Endothelial cell of umbilical vein (primary cell): ENCODE data around the gene SLITRK2. TPM values are rescaled to one million over a fixed set of nuclear protein-coding genes. Genes with fewer than 3 reads are reported as not detected.

Experiments
- BruUV-seq: library from RNA; stranded (reverse); fragments of 400-500 nt; replicated peaks from 2 replicates; lab custom pipeline; 2021; lab: Mats Ljungman, UMichigan
- CTCF ChIA-PET: fragments of 300-600, 350-600 bp; sonication (Branson Sonifier 250); formaldehyde crosslinking; loops from one replicate; lab custom pipeline; 2021; ENCODE audit warnings: antibody characterized with exemption, inconsistent platforms; lab: Charles Lee
- POLR2A ChIA-PET: fragments of 300-600, 350-600 bp; sonication (Branson Sonifier 250); formaldehyde crosslinking; loops from one replicate; lab custom pipeline; 2021; ENCODE audit warnings: antibody characterized with exemption, inconsistent platforms; lab: Charles Lee
- DNase-seq: peaks from one replicate; pipeline ENCODE4 v3.0.0-alpha.2; 2011; ENCODE audit warnings: low read depth, low spot score
- FAIRE-seq: peaks from 2 replicates; lab custom pipeline; 2011; peaks lifted over from hg19 to GRCh38; lab: Jason Lieb, UNC
- H2AFZ ChIP-seq: 2 replicates; pipeline ENCODE4 v1.6.0; 2012; ENCODE audit warnings: low read depth, low read length, control low read depth, inconsistent platforms
- H3K27ac ChIP-seq: 2 replicates; pipeline ENCODE4 v1.5.1; 2011; ENCODE audit warnings: low read depth, mild to moderate bottlenecking, control low read depth, low read length, moderate library complexity; ENCODE audit not compliant: insufficient read depth
- H3K27me3 ChIP-seq, 2 experiments: 2 replicates each; pipeline versions ENCODE4 v1.6.0 to v1.6.1; 2011; ENCODE audit warnings: low read length in 2 of 2, mixed read lengths in 1 of 2; ENCODE audit not compliant: control insufficient read depth in 2 of 2, insufficient read depth in 2 of 2
- H3K36me3 ChIP-seq, 2 experiments: 2 replicates in 1 of 2; 3 replicates in 1 of 2; pipeline ENCODE4 v1.5.1; 2011; ENCODE audit warnings: low read length in 2 of 2, mild to moderate bottlenecking in 1 of 2, moderate library complexity in 1 of 2; ENCODE audit not compliant: control insufficient read depth in 2 of 2, insufficient read depth in 2 of 2; ENCODE audit errors: extremely low read depth in 1 of 2
- H3K4me1 ChIP-seq: 3 replicates; pipeline ENCODE4 v1.5.1; 2011; ENCODE audit warnings: mild to moderate bottlenecking, low read length; ENCODE audit not compliant: control insufficient read depth, insufficient read depth; ENCODE audit errors: extremely low read depth
- H3K4me2 ChIP-seq: 2 replicates; pipeline ENCODE4 v1.6.1; 2011; ENCODE audit warnings: low read length, control low read depth, mixed read lengths; ENCODE audit not compliant: insufficient read depth
- H3K4me3 ChIP-seq, 3 experiments: fragments of 200-600 bp in 1 of 3; sonication (generic), shearing (Covaris generic) in 1 of 3; replicated peaks in 1 of 3; 2 replicates each; pipeline ENCODE4 v1.5.1; 2011 to 2016; ENCODE audit warnings: control low read depth in 3 of 3, low read length in 3 of 3, mild to moderate bottlenecking in 2 of 3, inconsistent platforms in 1 of 3, low read depth in 1 of 3, moderate library complexity in 1 of 3; ENCODE audit not compliant: insufficient read depth in 1 of 3
- H3K79me2 ChIP-seq: 2 replicates; pipeline ENCODE4 v1.6.0; 2012; ENCODE audit warnings: low read length, inconsistent platforms; ENCODE audit not compliant: control insufficient read depth, insufficient read depth
- H3K9ac ChIP-seq: replicated peaks from 2 replicates; pipeline ENCODE3; 2011; ENCODE audit warnings: low read length, control low read depth; ENCODE audit not compliant: insufficient read depth; ENCODE audit errors: extremely low read depth
- H3K9me1 ChIP-seq: replicated peaks from 3 replicates; pipeline ENCODE4 v1.6.0; 2011; ENCODE audit warnings: mild to moderate bottlenecking, low read length; ENCODE audit not compliant: control insufficient read depth, insufficient read depth; ENCODE audit errors: extremely low read depth
- H3K9me3 ChIP-seq: replicated peaks from 2 replicates; pipeline ENCODE4 v1.5.1; 2012; ENCODE audit warnings: low read length, inconsistent platforms; ENCODE audit not compliant: control insufficient read depth, insufficient read depth
- H4K20me1 ChIP-seq: replicated peaks from 2 replicates; pipeline ENCODE3; 2011; ENCODE audit warnings: mild to moderate bottlenecking, low read length; ENCODE audit not compliant: control insufficient read depth, insufficient read depth; ENCODE audit errors: extremely low read depth
- CTCF ChIP-seq, 2 donors: IDR thresholded peaks; 1 replicate in 1 of 2; 2 replicates in 1 of 2; pipeline ENCODE4 v1.5.1; 2011; ENCODE audit warnings: low read length in 2 of 2, mild to moderate bottlenecking in 2 of 2, moderate library complexity in 2 of 2, control low read depth in 1 of 2, inconsistent platforms in 1 of 2, low read depth in 1 of 2; ENCODE audit not compliant: insufficient read depth in 1 of 2; ENCODE audit errors: extremely low read depth in 1 of 2
- EZH2 ChIP-seq: IDR thresholded peaks from 2 replicates; pipeline ENCODE4 v1.6.1; 2012; ENCODE audit warnings: borderline replicate concordance, low read depth, mild to moderate bottlenecking, moderate library complexity, low read length, inconsistent platforms; ENCODE audit not compliant: severe bottlenecking
- JUN ChIP-seq: IDR thresholded peaks from 2 replicates; pipeline ENCODE4 v1.6.1; 2011; ENCODE audit warnings: borderline replicate concordance, low read depth; ENCODE audit not compliant: insufficient read length, insufficient read depth
- MAX ChIP-seq: IDR thresholded peaks from 2 replicates; pipeline ENCODE4 v1.6.1; 2011; ENCODE audit not compliant: insufficient read depth, insufficient read length
- MYC ChIP-seq: IDR thresholded peaks from one replicate; pipeline ENCODE4 v1.6.1; 2011; ENCODE audit warnings: mild to moderate bottlenecking, low read depth, low read length
- POLR2A ChIP-seq: IDR thresholded peaks from 2 replicates; pipeline ENCODE4 v1.6.1; 2012; ENCODE audit warnings: low read depth, mild to moderate bottlenecking, control low read depth, low read length
- POLR2AphosphoS5 ChIP-seq: IDR thresholded peaks from 2 replicates; pipeline ENCODE4 v1.6.1; 2012; ENCODE audit warnings: low read depth, mild to moderate bottlenecking, control low read depth, low read length, moderate library complexity; ENCODE audit not compliant: insufficient read depth
- dilution Hi-C: fragments of 300-500 bp; cut with MboI; formaldehyde crosslinking; loops from one replicate; pipeline ENCODE4 v1.15.0; 2019; ENCODE audit warnings: low sequenced_read_pairs; ENCODE audit not compliant: extremely low pct_ligation_motif_present
- intact Hi-C: fragments of 100-400 bp; cut with micrococcal nuclease; formaldehyde crosslinking; loops from one replicate; pipeline ENCODE4 v1.10.0; 2022
- polyA plus RNA-seq, 4 experiments: library from polyadenylated mRNA; depleted of rRNA in 3 of 4; stranded (reverse) in 3 of 4; unstranded in 1 of 4; fragments of >200 nt; gene quantifications; 2 replicates each; pipeline versions ENCODE4 v1.2.1 to v1.2.3, GENCODE V29; 2011 to 2012; ENCODE audit warnings: missing spikeins in 1 of 4
- total RNA-seq: library from RNA; stranded (reverse); gene quantifications from 2 replicates; pipeline ENCODE4 v1.2.3, GENCODE V29; 2021

The SLITRK2 gene
- total and polyA plus RNA-seq, 2 donors (not counting 3 experiments of a cell fraction or from before 2014, with no cell fraction given), result not detected

- Histone ChIP-seq H3K79me2 (no peaks in the 10 kb centered on the region), H3K9me1 (no peaks in the 10 kb centered on the region), H3K9ac (no peak overlapping the region), H3K27ac (no peak overlapping the region), H3K9me3 (no peaks in the 10 kb centered on the region), H3K36me3 (no peaks in the 10 kb centered on the region), H2AFZ (no peak overlapping the region), H3K4me2 (no peak overlapping the region), H3K4me1 (no peaks in the 10 kb centered on the region), H4K20me1 (no peaks in the 10 kb centered on the region), H3K27me3 (no peaks in the 10 kb centered on the region), H3K4me3 (no peak overlapping the region)
- ChIA-PET POLR2A (no interaction called here), CTCF (no interaction called here)
- intact Hi-C loops, result no loop called here
- FAIRE-seq (no peak), DNase-seq (no peak)
- BruUV-seq, result no TSS peak
- dilution Hi-C loops, result no loop called here
- no peak for TF ChIP-seq POLR2A
- no peak for TF ChIP-seq EZH2
- TF ChIP-seq POLR2AphosphoS5, result no peak
- TF ChIP-seq MYC, result no peak
These were observed 44.6 kb upstream of the SLITRK2 start for GRCh38 chrX:145773006-145773405.

GRCh38 chrX:145792281-145792680 is 25.3 kb upstream of the SLITRK2 start:
- no peaks in the 10 kb centered on the region for H3K27me3 ChIP-seq
- intact Hi-C loops (no loop called here), dilution Hi-C loops (no loop called here)
- H3K9me3 ChIP-seq, result no peaks in the 10 kb centered on the region
- ChIA-PET POLR2A (no interaction called here), CTCF (no interaction called here)
- no peak overlapping the region for H3K9ac ChIP-seq
- H3K36me3 ChIP-seq, result no peaks in the 10 kb centered on the region
- no TSS peak for BruUV-seq
- H4K20me1 ChIP-seq, result no peaks in the 10 kb centered on the region
- no peak for DNase-seq
- TF ChIP-seq MAX (no peak), CTCF (IDR thresholded peaks at IDR 0.05; ENCODE audit: extremely low read depth in 1 of 2, insufficient read depth in 1 of 2, low read depth in 1 of 2, low read length in 2 of 2) (no peak), POLR2AphosphoS5 (no peak), POLR2A (no peak), EZH2 (no peak), JUN (no peak), MYC (no peak)
- no peaks in the 10 kb centered on the region for H3K9me1 ChIP-seq
- H3K4me3 ChIP-seq, result no peak overlapping the region
- H3K27ac ChIP-seq, result no peak overlapping the region
- no peaks in the 10 kb centered on the region for H3K79me2 ChIP-seq
- H2AFZ ChIP-seq, result no peak overlapping the region
- no peaks in the 10 kb centered on the region for H3K4me1 ChIP-seq
- no peak for FAIRE-seq
- no peak overlapping the region for H3K4me2 ChIP-seq
